Natural killer cell (primary cell): ENCODE results near the gene KMO. TPM values are rescaled to one million over a fixed set of nuclear protein-coding genes. Genes with fewer than 3 reads are reported as not detected.
A peak's percentile ranks its signal among the peaks of the same experiment; 100 is the strongest.

Experiments
- ATAC-seq, 3 donors: fragments of 150-1000 bp in 2 of 3; fragments of 200-7000 bp in 1 of 3; cut with Tn5 transposase; 1 replicate in 1 of 3; 2 replicates in 2 of 3; pipeline ENCODE4 v1.10.0; 2021; ENCODE audit warnings: mild to moderate bottlenecking in 2 of 3, moderate library complexity in 2 of 3
- DNase-seq, 2 donors: peaks; one replicate each; pipeline versions ENCODE4 v3.0.0 to v3.0.0-alpha.2; 2013 to 2021; ENCODE audit warnings: mixed read lengths in 1 of 2
- H3K27ac ChIP-seq: one replicate; pipeline ENCODE4 v1.5.1; 2013; ENCODE audit warnings: mild to moderate bottlenecking, low read length
- H3K27me3 ChIP-seq: one replicate; pipeline ENCODE4 v1.6.1; 2013; ENCODE audit warnings: low read length; ENCODE audit not compliant: control insufficient read depth, insufficient read depth
- H3K36me3 ChIP-seq: one replicate; pipeline ENCODE4 v1.6.1; 2013; ENCODE audit warnings: low read length; ENCODE audit not compliant: control insufficient read depth, insufficient read depth
- H3K4me1 ChIP-seq: one replicate; pipeline ENCODE4 v1.6.1; 2013; ENCODE audit warnings: low read length; ENCODE audit not compliant: control insufficient read depth, insufficient read depth
- H3K4me3 ChIP-seq: one replicate; pipeline ENCODE4 v1.5.1; 2013; ENCODE audit warnings: low read length
- H3K9me3 ChIP-seq: one replicate; pipeline ENCODE4 v1.6.1; 2013; ENCODE audit warnings: low read length; ENCODE audit not compliant: control insufficient read depth, insufficient read depth
- H3K27ac Mint-ChIP-seq, 2 donors: one replicate each; pipeline ENCODE4 v1.8.0; 2022; ENCODE audit warnings: mild to moderate bottlenecking in 2 of 2, mixed read lengths in 2 of 2, moderate library complexity in 1 of 2
- H3K27me3 Mint-ChIP-seq, 2 donors: one replicate each; pipeline ENCODE4 v1.8.0; 2022; ENCODE audit warnings: low read depth in 2 of 2, mixed read lengths in 2 of 2
- H3K36me3 Mint-ChIP-seq: one replicate; pipeline ENCODE4 v1.8.0; 2022; ENCODE audit warnings: mixed read lengths
- H3K4me1 Mint-ChIP-seq, 2 donors: one replicate each; pipeline ENCODE4 v1.8.0; 2022; ENCODE audit warnings: mixed read lengths in 2 of 2
- H3K4me3 Mint-ChIP-seq: one replicate; pipeline ENCODE4 v1.8.0; 2022; ENCODE audit warnings: mild to moderate bottlenecking, moderate library complexity, mixed read lengths
- H3K9me3 Mint-ChIP-seq, 2 donors: one replicate each; pipeline ENCODE4 v1.8.0; 2022; ENCODE audit warnings: mixed read lengths in 2 of 2
- WGBS: methylation state at CpG from one replicate; pipeline ENCODE4 v1.1.7; 2013; ENCODE audit warnings: missing lambda C conversion rate; ENCODE audit not compliant: insufficient coverage; 5-methylcytosine and 5-hydroxymethylcytosine counted together
- intact Hi-C: fragments of 100-400 bp; cut with micrococcal nuclease; formaldehyde crosslinking; loops from one replicate; pipeline ENCODE4 v1.14.2; 2022
- total RNA-seq, 4 donors: library from RNA; stranded (reverse); fragments of 120-200 nt in 1 of 4; gene quantifications; one replicate each; pipeline versions ENCODE4 v1.2.3 to v1.2.4, GENCODE V29; 2013 to 2022
- TF ChIP-seq, protein P1 (sequence below): fragments of 200-600 bp; IDR thresholded peaks from one replicate; pipeline ENCODE4 v1.8.0; 2022; ENCODE audit warnings: antibody characterized with exemption

Gene KMO
- total RNA-seq, 3 donors from 2014 or later (not counting 1 experiment from before 2014, with no cell fraction given): 0.97 to 1.1 TPM; not detected in 1

DNA sequence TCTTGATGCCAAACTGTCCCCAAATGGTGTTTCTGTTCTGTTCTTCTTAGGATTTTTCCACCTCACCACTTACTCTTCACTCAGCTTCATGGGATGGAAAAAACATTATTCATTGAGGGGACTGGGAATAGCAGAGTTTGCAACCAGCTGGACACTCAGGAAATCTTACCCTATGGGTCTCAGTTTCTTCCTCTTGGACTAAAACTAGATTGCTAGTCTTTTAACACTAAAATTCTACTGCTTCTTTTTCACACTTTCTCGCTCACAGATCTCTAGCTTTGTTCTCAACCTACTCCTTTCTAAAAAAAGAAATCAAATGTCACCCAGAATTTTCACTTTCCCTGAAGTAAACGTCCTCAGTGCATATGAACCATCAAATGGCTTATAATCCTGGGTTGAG is 4.8 kb downstream of the KMO start:
- H3K4me1 Mint-ChIP-seq: peaks cover 0 to 1% of the 10 kb centered on the region in 2 donors
- Histone ChIP-seq H3K36me3 (no peaks in the 10 kb centered on the region), H3K4me1 (no peaks in the 10 kb centered on the region), H3K9me3 (no peaks in the 10 kb centered on the region), H3K27ac (no peak overlapping the region), H3K27me3 (no peaks in the 10 kb centered on the region), H3K4me3 (no peak overlapping the region)
- intact Hi-C loops: no loop called here
- no peak overlapping the region for H3K27ac Mint-ChIP-seq
- TF ChIP-seq, protein P1, sequence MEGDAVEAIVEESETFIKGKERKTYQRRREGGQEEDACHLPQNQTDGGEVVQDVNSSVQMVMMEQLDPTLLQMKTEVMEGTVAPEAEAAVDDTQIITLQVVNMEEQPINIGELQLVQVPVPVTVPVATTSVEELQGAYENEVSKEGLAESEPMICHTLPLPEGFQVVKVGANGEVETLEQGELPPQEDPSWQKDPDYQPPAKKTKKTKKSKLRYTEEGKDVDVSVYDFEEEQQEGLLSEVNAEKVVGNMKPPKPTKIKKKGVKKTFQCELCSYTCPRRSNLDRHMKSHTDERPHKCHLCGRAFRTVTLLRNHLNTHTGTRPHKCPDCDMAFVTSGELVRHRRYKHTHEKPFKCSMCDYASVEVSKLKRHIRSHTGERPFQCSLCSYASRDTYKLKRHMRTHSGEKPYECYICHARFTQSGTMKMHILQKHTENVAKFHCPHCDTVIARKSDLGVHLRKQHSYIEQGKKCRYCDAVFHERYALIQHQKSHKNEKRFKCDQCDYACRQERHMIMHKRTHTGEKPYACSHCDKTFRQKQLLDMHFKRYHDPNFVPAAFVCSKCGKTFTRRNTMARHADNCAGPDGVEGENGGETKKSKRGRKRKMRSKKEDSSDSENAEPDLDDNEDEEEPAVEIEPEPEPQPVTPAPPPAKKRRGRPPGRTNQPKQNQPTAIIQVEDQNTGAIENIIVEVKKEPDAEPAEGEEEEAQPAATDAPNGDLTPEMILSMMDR: no peak
- no peak for ATAC-seq
- no peaks in the 10 kb centered on the region for H3K36me3 Mint-ChIP-seq
- peaks cover 6 to 11% of the 10 kb centered on the region in 2 donors for H3K27me3 Mint-ChIP-seq
- no peak overlapping the region for H3K4me3 Mint-ChIP-seq
- WGBS: 24% methylated on average over 2 of the region's 2 CpGs
- no peaks in the 10 kb centered on the region for H3K9me3 Mint-ChIP-seq
- no peak for DNase-seq

DNA sequence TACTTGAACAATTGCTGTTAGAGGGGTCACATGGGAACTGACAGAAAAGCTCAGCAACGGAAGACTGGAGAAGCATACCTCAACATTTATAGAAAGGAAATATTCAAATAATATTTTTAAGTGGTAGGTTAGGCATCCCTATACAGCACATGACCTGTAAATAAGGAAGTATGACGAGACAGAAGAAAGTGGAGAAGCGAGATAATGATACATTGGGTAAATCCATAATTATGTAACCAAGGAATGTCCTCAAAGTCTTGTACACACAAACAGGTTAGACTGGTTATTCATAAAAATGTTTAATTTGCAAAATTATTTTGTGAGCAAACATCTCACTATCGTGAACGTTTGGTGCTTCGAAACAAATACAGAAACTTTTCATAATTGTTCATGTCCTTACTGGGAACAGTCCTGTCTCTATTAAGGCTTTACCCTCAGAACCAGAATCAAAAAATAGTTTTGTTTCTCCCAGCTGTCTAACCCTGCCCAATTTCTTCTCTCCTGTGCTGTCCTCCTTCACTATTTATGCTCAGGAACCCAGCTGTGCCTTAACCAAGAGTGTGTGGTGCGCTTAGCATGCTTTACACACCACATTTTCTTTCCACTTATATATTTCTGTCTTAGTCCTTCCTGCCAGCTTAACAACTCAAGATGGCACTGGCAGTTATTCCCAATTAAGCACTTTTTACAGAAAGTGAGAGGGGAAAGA is 10.2 kb downstream of the KMO start:
- Mint-ChIP-seq H3K4me3 (no peak overlapping the region), H3K27ac (no peak overlapping the region), H3K36me3 (no peaks in the 10 kb centered on the region), H3K9me3 (no peaks in the 10 kb centered on the region), H3K4me1 (no peaks in the 10 kb centered on the region), H3K27me3 (peaks cover 13 to 30% of the 10 kb centered on the region in 2 donors)
- WGBS: 94% methylated on average over 4 of the region's 7 CpGs
- no peak overlapping the region for H3K27ac ChIP-seq
- no peaks in the 10 kb centered on the region for H3K27me3 ChIP-seq
- H3K4me1 ChIP-seq: no peaks in the 10 kb centered on the region
- no peaks in the 10 kb centered on the region for H3K36me3 ChIP-seq
- H3K4me3 ChIP-seq: no peak overlapping the region
- DNase-seq (no peak), ATAC-seq (no peak)
- H3K9me3 ChIP-seq: no peaks in the 10 kb centered on the region
- intact Hi-C loops: no loop called here
- TF ChIP-seq, protein P1: no peak

DNA sequence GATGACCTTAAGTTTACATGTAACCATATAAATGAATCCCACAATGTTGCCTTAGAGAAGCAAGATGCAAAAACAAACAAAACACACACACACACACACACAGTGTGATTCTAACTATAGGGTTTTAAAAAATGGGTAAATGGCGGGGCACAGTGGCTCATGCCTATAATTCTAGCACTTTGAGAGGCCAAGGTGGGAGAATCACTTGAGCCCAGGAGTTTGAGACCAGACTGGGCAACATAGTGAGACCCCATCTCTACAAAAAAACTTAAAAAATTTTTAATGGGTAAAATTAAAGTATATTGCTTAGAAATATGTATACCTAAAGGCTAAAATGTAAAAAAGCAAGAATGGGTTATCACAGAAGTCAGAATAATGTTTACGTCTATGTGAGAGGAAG is 15.8 kb downstream of the KMO start:
- intact Hi-C loops: no loop called here
- no peaks in the 10 kb centered on the region for H3K27me3 ChIP-seq
- no peak overlapping the region for H3K27ac ChIP-seq
- TF ChIP-seq, protein P1: no peak
- ATAC-seq (no peak), DNase-seq (no peak)
- no peak overlapping the region for H3K4me3 ChIP-seq
- H3K9me3 Mint-ChIP-seq: no peaks in the 10 kb centered on the region
- H3K36me3 Mint-ChIP-seq: no peaks in the 10 kb centered on the region
- no peaks in the 10 kb centered on the region for H3K9me3 ChIP-seq
- H3K4me3 Mint-ChIP-seq: no peak overlapping the region
- H3K36me3 ChIP-seq: no peaks in the 10 kb centered on the region
- H3K4me1 Mint-ChIP-seq: peaks cover 20% of the 10 kb centered on the region in 2 donors
- 92% methylated on average over 1 of the region's 2 CpGs for WGBS
- no peak overlapping the region for H3K27ac Mint-ChIP-seq
- H3K27me3 Mint-ChIP-seq: peaks cover 9 to 20% of the 10 kb centered on the region in 2 donors
- peaks cover 8% of the 10 kb centered on the region for H3K4me1 ChIP-seq

DNA sequence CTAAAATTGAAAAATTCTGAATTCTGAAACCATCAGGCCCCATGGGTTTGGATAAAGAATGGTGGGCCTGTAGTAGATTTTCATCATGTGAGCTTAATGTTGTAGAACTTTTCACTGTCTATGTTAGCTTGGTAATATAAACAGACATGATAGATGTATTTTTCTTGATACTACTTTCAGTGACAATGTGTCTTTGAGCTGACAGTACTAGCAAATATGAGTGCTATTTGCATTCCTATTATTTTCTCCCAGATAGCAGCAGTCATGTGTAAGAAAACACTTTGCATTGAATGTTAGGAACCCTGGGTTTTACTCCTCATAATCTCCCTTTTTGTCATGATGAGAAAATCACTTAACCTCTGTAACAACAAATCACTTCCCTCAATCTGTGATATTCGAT is 18.1 kb downstream of the KMO start:
- intact Hi-C loops: no loop called here
- no peak overlapping the region for H3K4me3 ChIP-seq

More for the DNA sequence above, 18.1 kb downstream of the KMO start:
- Histone ChIP-seq H3K36me3 (no peaks in the 10 kb centered on the region), H3K27ac (no peak overlapping the region), H3K9me3 (no peaks in the 10 kb centered on the region), H3K4me1 (peaks cover 8% of the 10 kb centered on the region), H3K27me3 (no peaks in the 10 kb centered on the region)
- Mint-ChIP-seq H3K4me3 (no peak overlapping the region), H3K27me3 (peaks cover 9 to 16% of the 10 kb centered on the region in 2 donors), H3K4me1 (peaks cover 20% of the 10 kb centered on the region in 2 donors), H3K27ac (peak overlapping the region in 1 of 2 donors; percentile 88), H3K9me3 (no peaks in the 10 kb centered on the region), H3K36me3 (no peaks in the 10 kb centered on the region)
- WGBS: 100% methylated on average over 1 of the region's 1 CpG
- TF ChIP-seq, protein P1: no peak
- no peak for ATAC-seq
- DNase-seq: no peak
